Activated CD4-positive, alpha-beta T cell treated with anti-CD3 and anti-CD28 coated beads, Interleukin-2, amount 10 ng/mL, durations not matched to agents 7 days and 5 days (primary cell): Measurements from ENCODE around the gene FLT1. TPM values are rescaled to one million over a fixed set of nuclear protein-coding genes. Genes with fewer than 3 reads are reported as not detected.

Experiments
- CTCF ChIA-PET: fragments of 350-600 bp; sonication (Branson Sonifier 250); formaldehyde crosslinking; loops from one replicate; lab custom pipeline; 2021; ENCODE audit warnings: antibody characterized with exemption; lab: Charles Lee
- POLR2A ChIA-PET: fragments of 350-600 bp; sonication (Branson Sonifier 250); formaldehyde crosslinking; loops from one replicate; lab custom pipeline; 2021; ENCODE audit warnings: antibody characterized with exemption; lab: Charles Lee
- DNase-seq: peaks from one replicate; pipeline ENCODE4 v3.0.0-alpha.2; 2020
- H3K27ac Mint-ChIP-seq: one replicate; pipeline ENCODE4 v1.8.0; 2021; ENCODE audit warnings: mild to moderate bottlenecking, moderate library complexity, mixed read lengths
- H3K27me3 Mint-ChIP-seq: one replicate; pipeline ENCODE4 v1.8.0; 2021; ENCODE audit warnings: mixed read lengths
- H3K36me3 Mint-ChIP-seq: one replicate; pipeline ENCODE4 v1.8.0; 2021; ENCODE audit warnings: low read depth, mixed read lengths
- H3K4me1 Mint-ChIP-seq: one replicate; pipeline ENCODE4 v1.8.0; 2021; ENCODE audit warnings: mixed read lengths
- H3K4me3 Mint-ChIP-seq: one replicate; pipeline ENCODE4 v1.8.0; 2021; ENCODE audit warnings: mild to moderate bottlenecking, moderate library complexity, mixed read lengths
- H3K9me3 Mint-ChIP-seq: one replicate; pipeline ENCODE4 v1.8.0; 2021; ENCODE audit warnings: mixed read lengths
- total RNA-seq, 2 experiments: library from RNA; stranded (reverse); gene quantifications; one replicate each; pipeline ENCODE4 v1.2.3, GENCODE V29; 2021

Gene FLT1
- total RNA-seq, 2 experiments from 2014 or later: 0.32 to 0.71 TPM

- peak; percentile 29 for DNase-seq
- ChIA-PET CTCF (interaction anchor here (0.6 kb wide), 1 partner anchor 66 kb away, joined by 4 read pairs; no protein-coding TSS in a partner anchor), POLR2A (interaction anchor here (0.6 kb wide), 1 partner anchor 184 kb away, joined by 4 read pairs; no protein-coding TSS in a partner anchor)
- Mint-ChIP-seq H3K27me3 (no peaks in the 10 kb centered on the region), H3K9me3 (no peaks in the 10 kb centered on the region), H3K4me3 (no peak overlapping the region), H3K36me3 (no peaks in the 10 kb centered on the region), H3K4me1 (peaks cover 14% of the 10 kb centered on the region), H3K27ac (no peak overlapping the region)
Observed at GRCh38 chr13:28423010-28423409, 71.9 kb downstream of the FLT1 start.

- H3K4me3 Mint-ChIP-seq: no peak overlapping the region
- no peak overlapping the region for H3K27ac Mint-ChIP-seq
- no peaks in the 10 kb centered on the region for H3K9me3 Mint-ChIP-seq
- DNase-seq: no peak
- no peaks in the 10 kb centered on the region for H3K27me3 Mint-ChIP-seq
- no peaks in the 10 kb centered on the region for H3K36me3 Mint-ChIP-seq
- POLR2A ChIA-PET: no interaction called here
- peaks cover 14% of the 10 kb centered on the region for H3K4me1 Mint-ChIP-seq
- CTCF ChIA-PET: no interaction called here
Observed at GRCh38 chr13:28421676-28422410, 73.1 kb downstream of the FLT1 start.

- DNase-seq: no peak
- CTCF ChIA-PET: no interaction called here
- H3K4me1 Mint-ChIP-seq: peaks cover 14% of the 10 kb centered on the region
- H3K9me3 Mint-ChIP-seq: no peaks in the 10 kb centered on the region
- no peaks in the 10 kb centered on the region for H3K36me3 Mint-ChIP-seq
- no peaks in the 10 kb centered on the region for H3K27me3 Mint-ChIP-seq
- no peak overlapping the region for H3K27ac Mint-ChIP-seq
- POLR2A ChIA-PET: no interaction called here
- H3K4me3 Mint-ChIP-seq: no peak overlapping the region
Observed at GRCh38 chr13:28420704-28421103, 74.2 kb downstream of the FLT1 start.

- Mint-ChIP-seq H3K4me3 (no peak overlapping the region), H3K9me3 (no peaks in the 10 kb centered on the region), H3K4me1 (peaks cover 4% of the 10 kb centered on the region), H3K27me3 (no peaks in the 10 kb centered on the region), H3K27ac (no peak overlapping the region), H3K36me3 (no peaks in the 10 kb centered on the region)
- POLR2A ChIA-PET: no interaction called here
- CTCF ChIA-PET: interaction anchor here (0.6 kb wide), 1 partner anchor 173 kb away, joined by 3 read pairs; no protein-coding TSS in a partner anchor
- DNase-seq: no peak
Observed at GRCh38 chr13:28415994-28416421, 78.9 kb downstream of the FLT1 start.

- Mint-ChIP-seq H3K27ac (no peak overlapping the region), H3K4me1 (peaks cover 11% of the 10 kb centered on the region), H3K36me3 (no peaks in the 10 kb centered on the region), H3K27me3 (no peaks in the 10 kb centered on the region), H3K4me3 (no peak overlapping the region), H3K9me3 (no peaks in the 10 kb centered on the region)
- ChIA-PET POLR2A (no interaction called here), CTCF (no interaction called here)
- no peak for DNase-seq
Observed at GRCh38 chr13:28413999-28414398, 80.9 kb downstream of the FLT1 start.

- Mint-ChIP-seq H3K9me3 (no peaks in the 10 kb centered on the region), H3K4me3 (no peak overlapping the region), H3K4me1 (peaks cover 16% of the 10 kb centered on the region), H3K36me3 (no peaks in the 10 kb centered on the region), H3K27ac (no peak overlapping the region), H3K27me3 (no peaks in the 10 kb centered on the region)
- DNase-seq: no peak
- CTCF ChIA-PET: interaction anchor here (0.6 kb wide), 1 partner anchor 33 kb away, joined by 3 read pairs; no protein-coding TSS in a partner anchor
- POLR2A ChIA-PET: no interaction called here
Observed at GRCh38 chr13:28412981-28413380, 81.9 kb downstream of the FLT1 start.

GRCh38 chr13:28411831-28412353, 83.0 kb downstream of the FLT1 start:
- H3K4me3 Mint-ChIP-seq: no peak overlapping the region
- CTCF ChIA-PET: interaction anchor here (0.6 kb wide), 1 partner anchor 19 kb away, joined by 3 read pairs; no protein-coding TSS in a partner anchor

GRCh38 chr13:28410096-28410495, 84.8 kb downstream of the FLT1 start:
- DNase-seq: no peak
- CTCF ChIA-PET: interaction anchor here (1.3 kb wide), 1 partner anchor 14 kb away, joined by 3 read pairs; no protein-coding TSS in a partner anchor
- no peaks in the 10 kb centered on the region for H3K27me3 Mint-ChIP-seq
- peaks cover 16% of the 10 kb centered on the region for H3K4me1 Mint-ChIP-seq
- H3K36me3 Mint-ChIP-seq: no peaks in the 10 kb centered on the region
- POLR2A ChIA-PET: no interaction called here
- no peaks in the 10 kb centered on the region for H3K9me3 Mint-ChIP-seq
- H3K27ac Mint-ChIP-seq: no peak overlapping the region
- no peak overlapping the region for H3K4me3 Mint-ChIP-seq

More at GRCh38 chr13:28411831-28412353, 83.0 kb downstream of the FLT1 start:
- POLR2A ChIA-PET: no interaction called here
- Mint-ChIP-seq H3K27ac (no peak overlapping the region), H3K4me1 (peaks cover 16% of the 10 kb centered on the region), H3K36me3 (no peaks in the 10 kb centered on the region), H3K9me3 (no peaks in the 10 kb centered on the region), H3K27me3 (no peaks in the 10 kb centered on the region)
- DNase-seq: no peak

GRCh38 chr13:28409648-28410047, 85.3 kb downstream of the FLT1 start:
- H3K9me3 Mint-ChIP-seq: no peaks in the 10 kb centered on the region
- H3K4me1 Mint-ChIP-seq: peaks cover 16% of the 10 kb centered on the region
- POLR2A ChIA-PET: no interaction called here
- no peak for DNase-seq
- no peak overlapping the region for H3K4me3 Mint-ChIP-seq
- CTCF ChIA-PET: interaction anchor here (1.3 kb wide), 1 partner anchor 14 kb away, joined by 3 read pairs; no protein-coding TSS in a partner anchor
- no peaks in the 10 kb centered on the region for H3K27me3 Mint-ChIP-seq
- H3K36me3 Mint-ChIP-seq: no peaks in the 10 kb centered on the region
- H3K27ac Mint-ChIP-seq: no peak overlapping the region

- ChIA-PET CTCF (interaction anchor here (0.6 kb wide), 1 partner anchor 16 kb away, joined by 3 read pairs; no protein-coding TSS in a partner anchor), POLR2A (no interaction called here)
- Mint-ChIP-seq H3K4me3 (no peak overlapping the region), H3K27ac (no peak overlapping the region), H3K4me1 (peaks cover 16% of the 10 kb centered on the region), H3K36me3 (no peaks in the 10 kb centered on the region), H3K27me3 (no peaks in the 10 kb centered on the region), H3K9me3 (no peaks in the 10 kb centered on the region)
- no peak for DNase-seq
Observed at GRCh38 chr13:28408863-28409262, 86.1 kb downstream of the FLT1 start.

- Mint-ChIP-seq H3K36me3 (no peaks in the 10 kb centered on the region), H3K27me3 (no peaks in the 10 kb centered on the region), H3K27ac (no peak overlapping the region), H3K4me1 (peaks cover 16% of the 10 kb centered on the region), H3K4me3 (no peak overlapping the region), H3K9me3 (no peaks in the 10 kb centered on the region)
- ChIA-PET CTCF (interaction anchor here (0.6 kb wide), 1 partner anchor 229 kb away, joined by 3 read pairs; no protein-coding TSS in a partner anchor), POLR2A (no interaction called here)
- DNase-seq: no peak
Observed at GRCh38 chr13:28408235-28408848, 86.6 kb downstream of the FLT1 start.

- Mint-ChIP-seq H3K4me1 (peaks cover 16% of the 10 kb centered on the region), H3K36me3 (no peaks in the 10 kb centered on the region), H3K27ac (no peak overlapping the region), H3K27me3 (no peaks in the 10 kb centered on the region), H3K4me3 (no peak overlapping the region), H3K9me3 (no peaks in the 10 kb centered on the region)
- DNase-seq: no peak
- ChIA-PET POLR2A (no interaction called here), CTCF (no interaction called here)
Observed at GRCh38 chr13:28406733-28407266, 88.1 kb downstream of the FLT1 start.

- H3K27me3 Mint-ChIP-seq: no peaks in the 10 kb centered on the region
- H3K27ac Mint-ChIP-seq: no peak overlapping the region
- no peaks in the 10 kb centered on the region for H3K9me3 Mint-ChIP-seq
- DNase-seq: no peak
- H3K4me1 Mint-ChIP-seq: peaks cover 4% of the 10 kb centered on the region
- no peaks in the 10 kb centered on the region for H3K36me3 Mint-ChIP-seq
- ChIA-PET CTCF (interaction anchor here (0.6 kb wide), 1 partner anchor 269 kb away, joined by 3 read pairs; no protein-coding TSS in a partner anchor), POLR2A (no interaction called here)
- H3K4me3 Mint-ChIP-seq: no peak overlapping the region
Observed at GRCh38 chr13:28402057-28402381, 92.9 kb downstream of the FLT1 start.
